ENCODE data around the gene TOMM34.

TOMM34 gene

DNA sequence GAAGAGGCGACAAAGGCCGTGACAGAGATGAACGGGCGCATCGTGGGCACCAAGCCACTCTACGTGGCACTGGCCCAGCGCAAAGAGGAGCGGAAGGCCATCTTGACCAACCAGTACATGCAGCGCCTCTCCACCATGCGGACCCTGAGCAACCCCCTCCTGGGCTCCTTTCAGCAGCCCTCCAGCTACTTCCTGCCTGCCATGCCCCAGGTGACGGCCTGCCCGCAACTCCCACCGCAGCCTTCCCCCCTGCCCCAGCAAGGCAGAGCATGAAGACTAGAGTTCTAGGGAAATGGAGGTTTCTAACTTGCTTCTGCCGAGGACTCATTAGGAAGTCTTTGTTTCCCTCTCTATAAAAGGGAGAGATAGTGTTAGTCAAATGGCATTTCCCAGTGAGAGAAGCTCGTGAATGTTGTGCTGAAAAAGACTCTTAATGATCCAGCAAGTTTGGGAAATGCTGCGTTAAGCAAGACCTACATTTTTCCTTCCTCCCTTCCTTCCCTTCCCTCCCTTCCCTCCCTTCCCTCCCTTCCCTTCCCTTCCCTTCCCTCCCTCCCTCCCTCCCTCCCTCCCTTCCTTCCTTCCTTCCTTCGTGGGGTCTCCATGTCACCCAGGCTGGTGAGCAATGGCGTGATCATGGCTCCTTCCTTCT, 29.6 kb downstream of the TOMM34 start:
- DNase-seq (ENCODE audit: low read depth in 2 of 2), result no peak

DNA sequence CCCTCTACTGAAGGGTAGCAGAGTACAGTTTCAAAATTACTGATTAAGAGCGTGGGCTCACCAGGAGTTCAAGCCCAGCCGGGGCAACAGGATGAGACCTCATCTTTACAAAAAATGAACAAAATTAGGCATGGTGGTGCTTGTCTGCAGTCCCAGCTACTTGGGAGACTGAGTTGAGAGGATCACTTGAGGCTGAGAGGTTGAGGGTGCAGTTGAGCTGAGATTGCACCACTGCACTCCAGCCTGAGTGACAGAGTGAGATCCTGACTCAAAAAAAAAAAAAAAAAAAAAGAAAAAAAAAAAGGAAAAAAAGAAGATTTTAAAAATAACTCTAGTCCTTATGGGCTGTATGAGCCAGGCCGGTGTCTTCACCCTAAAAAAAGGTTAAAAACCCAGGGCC, 31.6 kb downstream of the TOMM34 start:
- no peak for DNase-seq (ENCODE audit: low read depth in 2 of 2)

DNA sequence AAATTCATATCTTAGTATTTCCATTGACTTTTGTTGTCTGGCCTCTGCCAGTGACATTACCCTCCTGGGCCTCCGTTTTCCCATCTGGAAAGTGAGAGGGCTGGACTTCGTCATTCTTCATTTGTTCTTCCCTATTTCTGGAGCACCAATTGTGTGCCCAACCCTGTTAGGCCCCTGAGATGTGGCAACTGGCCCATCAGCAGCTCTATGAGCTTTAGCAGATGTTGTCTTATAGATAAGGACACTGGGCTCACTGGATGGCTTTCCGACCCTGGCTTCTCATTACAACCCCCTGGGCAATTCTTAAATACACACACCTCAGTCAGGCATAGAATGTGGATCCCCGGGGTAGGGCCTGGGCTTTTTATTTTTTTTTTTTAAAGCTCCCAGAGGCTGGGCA, 35.7 kb downstream of the TOMM34 start:
- no peak for DNase-seq (ENCODE audit: low read depth in 2 of 2)

DNA sequence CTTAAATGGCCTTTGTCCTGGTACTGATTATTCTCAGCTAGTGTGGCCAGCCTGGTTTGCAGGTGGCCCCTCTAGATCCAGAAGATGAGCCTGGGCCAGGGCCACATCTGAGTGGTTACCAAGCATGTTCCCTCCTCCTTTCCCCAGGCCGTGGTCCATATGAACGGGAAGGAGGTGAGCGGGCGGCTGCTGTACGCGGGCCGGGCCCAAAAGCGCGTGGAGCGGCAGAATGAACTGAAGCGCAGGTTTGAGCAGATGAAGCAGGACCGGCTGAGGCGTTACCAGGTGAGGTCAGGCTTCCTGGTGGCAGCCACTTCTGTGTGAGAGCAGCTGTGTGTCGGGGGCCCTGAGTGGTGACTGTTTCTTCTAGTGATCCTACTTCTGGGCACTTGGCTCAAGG, 38.8 kb downstream of the TOMM34 start:
- no peak for DNase-seq (ENCODE audit: low read depth in 2 of 2)

DNA sequence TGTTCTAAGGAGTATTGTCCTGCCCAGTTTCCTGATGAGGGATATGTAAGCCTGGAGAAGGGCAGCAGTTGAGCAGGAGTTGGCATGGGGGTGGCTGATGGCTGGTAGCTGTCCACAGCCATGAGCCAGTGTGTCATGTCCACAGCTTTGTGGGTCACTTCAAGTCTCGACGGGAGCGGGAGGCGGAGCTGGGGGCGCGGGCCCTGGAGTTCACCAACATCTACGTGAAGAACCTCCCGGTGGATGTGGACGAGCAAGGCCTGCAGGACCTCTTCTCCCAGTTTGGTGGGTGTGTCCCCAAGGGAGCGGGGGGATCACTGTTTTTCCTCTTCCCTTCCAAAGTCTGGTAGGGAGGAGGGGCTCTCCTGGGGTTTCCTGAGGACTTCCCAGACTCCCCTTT, 41.4 kb downstream of the TOMM34 start:
- DNase-seq (ENCODE audit: low read depth in 2 of 2), result no peak

DNA sequence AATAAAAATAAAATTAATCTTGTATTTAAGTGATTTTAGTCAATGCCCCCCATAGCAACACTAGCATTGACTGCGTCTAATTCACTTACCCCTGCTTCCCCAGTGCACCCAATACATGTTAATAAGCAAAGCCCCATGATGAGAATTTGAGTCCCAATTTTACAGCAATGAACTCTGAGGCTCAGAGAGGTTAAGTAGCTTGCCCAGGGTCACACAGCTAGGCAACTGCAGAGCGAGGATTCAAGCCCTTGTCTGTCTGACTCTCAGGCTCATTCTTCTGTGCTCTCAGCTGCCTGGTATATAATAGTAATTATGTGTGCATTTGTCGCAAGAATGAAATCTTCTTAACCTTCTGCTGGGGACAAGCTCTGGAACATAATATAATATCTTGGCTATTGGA, 41.9 kb downstream of the TOMM34 start:
- no peak for DNase-seq (ENCODE audit: low read depth in 2 of 2)

DNA sequence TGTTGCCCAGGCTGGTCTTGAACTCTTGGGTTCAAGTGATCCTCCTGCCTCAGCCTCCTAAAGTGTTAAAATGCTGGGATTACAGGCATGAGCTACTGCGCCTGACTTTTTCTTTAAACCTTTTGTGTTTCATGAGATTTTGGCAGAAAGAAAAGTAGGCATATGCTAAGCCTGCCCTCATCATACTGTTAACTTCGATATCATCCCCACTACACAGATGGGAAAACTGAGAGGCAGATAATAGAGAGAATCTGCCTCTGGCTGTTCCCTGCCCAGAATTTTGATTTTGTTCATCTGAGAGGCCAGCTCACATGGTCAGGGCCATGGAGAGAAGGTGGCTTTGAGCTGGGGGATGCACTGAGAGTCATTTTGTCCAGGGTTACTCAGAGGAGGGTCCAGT, 42.8 kb downstream of the TOMM34 start:
- no peak for DNase-seq (ENCODE audit: low read depth in 2 of 2)

DNA sequence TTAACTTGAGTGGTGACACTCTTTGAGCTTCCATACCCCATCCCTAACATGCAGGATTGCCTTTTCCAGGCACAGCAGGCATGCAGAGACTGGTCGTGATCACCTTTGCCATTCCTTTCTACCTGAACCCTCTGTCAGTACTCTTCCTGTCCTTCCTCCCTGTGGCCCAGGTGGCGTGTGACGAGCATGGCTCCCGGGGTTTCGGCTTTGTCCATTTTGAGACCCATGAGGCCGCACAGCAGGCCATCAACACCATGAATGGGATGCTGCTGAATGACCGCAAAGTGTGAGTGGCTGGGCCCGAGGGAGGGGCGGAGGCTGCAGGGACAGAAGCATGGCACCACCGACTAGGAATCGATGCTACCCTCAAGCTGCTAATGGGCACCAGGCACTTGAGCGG, 43.6 kb downstream of the TOMM34 start:
- DNase-seq (ENCODE audit: low read depth in 2 of 2), result no peak

DNA sequence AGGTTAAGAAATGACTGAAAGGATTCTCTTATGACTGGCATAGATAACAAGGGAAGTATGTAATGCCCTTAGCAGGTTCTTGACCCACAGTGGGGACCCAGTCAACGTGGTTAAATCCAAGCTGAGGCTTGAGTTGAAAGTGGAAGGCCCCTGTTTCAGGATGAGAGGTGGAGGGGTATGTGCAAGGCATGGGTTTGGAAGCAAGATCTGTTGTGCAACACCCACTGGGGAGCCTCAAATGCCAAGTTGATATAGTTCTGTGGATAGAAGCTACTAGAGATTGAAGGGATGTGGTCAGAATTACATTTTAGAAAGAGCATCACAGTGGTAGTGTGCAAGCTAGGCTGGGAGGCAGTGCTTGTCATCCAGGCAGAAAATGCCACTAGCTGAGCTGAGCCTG, 45.3 kb downstream of the TOMM34 start:
- DNase-seq (ENCODE audit: low read depth in 2 of 2), result no peak

DNA sequence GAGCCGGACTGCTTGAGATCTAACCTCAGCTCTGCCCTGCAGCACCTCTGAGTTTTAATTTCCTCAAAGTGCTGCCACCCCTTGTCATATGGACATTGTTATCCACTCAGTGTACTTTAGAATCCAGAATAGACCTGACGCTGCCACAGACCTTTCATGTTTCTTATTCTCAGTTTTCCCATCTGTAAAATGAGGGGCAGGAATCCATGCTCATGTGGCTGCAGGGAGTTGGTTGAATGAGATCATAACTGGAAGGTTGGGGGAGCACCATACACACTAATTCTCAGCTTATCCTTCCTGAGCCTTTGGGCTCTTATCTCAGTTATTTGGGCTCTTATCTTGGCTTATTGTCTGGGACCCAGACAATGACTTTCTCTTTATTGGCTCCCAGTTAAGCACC, 48.0 kb downstream of the TOMM34 start:
- DNase-seq (ENCODE audit: low read depth in 2 of 2), result no peak

DNA sequence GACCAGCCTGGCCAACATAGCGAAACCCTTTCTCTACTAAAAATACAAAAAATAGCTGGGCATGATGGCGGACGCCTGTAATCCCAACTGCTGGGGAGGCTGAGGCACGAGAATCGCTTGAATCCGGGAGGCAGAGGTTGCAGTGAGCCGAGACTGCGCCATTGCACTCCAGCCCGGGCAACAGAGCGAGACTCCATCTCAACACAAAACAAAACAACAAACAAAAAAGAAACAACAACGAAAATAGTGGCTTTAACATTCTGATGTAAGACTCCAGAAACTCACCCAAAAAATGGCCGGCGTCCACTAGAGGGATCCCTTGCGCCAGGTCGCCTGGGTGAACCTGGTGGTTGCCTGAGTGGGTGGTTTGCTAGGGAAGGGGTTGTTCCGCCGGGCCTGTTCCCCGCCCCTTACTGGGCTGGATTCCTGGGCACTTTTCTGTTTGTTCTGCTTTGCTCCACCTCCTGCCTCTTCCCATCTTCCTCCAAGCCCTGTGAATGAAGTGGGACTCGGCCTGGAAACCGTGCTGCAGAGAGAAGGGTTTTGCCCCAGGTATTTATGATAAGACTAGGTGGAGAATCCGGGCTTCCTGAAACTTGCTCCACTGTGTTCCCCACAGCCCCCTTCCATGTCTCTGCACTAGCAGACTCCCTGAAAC, 48.8 kb downstream of the TOMM34 start:
- peak; percentile 14 to 50 for DNase-seq (ENCODE audit: low read depth in 2 of 2)

DNA sequence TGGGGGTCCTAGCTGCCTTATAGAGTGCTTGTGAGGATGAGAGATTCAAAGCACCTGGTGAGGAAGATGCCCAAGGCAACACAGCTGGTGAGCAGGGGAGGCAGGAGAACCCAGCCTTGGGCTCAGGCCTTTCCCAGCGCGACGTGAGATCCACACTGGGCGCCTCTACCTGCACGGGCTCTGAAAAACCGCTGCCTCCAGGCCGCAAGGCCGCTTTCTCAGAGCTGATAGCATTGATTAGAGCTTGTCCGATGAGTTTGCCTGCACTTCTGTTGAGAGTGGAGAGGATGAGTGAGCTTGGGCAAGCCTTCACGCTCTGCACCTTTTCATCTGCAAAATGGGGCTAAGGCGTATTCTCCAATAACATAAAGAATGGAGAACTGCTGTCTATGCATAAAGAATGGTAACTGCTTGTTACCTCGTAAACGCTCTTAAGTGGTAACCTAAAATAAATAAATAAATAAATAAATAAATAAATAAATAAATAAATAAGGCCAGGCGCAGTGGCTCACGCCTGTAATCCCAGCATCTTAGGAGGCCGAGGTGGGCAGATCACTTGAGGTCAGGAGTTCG, 49.4 kb downstream of the TOMM34 start:
- no peak for DNase-seq (ENCODE audit: low read depth in 2 of 2)

DNA sequence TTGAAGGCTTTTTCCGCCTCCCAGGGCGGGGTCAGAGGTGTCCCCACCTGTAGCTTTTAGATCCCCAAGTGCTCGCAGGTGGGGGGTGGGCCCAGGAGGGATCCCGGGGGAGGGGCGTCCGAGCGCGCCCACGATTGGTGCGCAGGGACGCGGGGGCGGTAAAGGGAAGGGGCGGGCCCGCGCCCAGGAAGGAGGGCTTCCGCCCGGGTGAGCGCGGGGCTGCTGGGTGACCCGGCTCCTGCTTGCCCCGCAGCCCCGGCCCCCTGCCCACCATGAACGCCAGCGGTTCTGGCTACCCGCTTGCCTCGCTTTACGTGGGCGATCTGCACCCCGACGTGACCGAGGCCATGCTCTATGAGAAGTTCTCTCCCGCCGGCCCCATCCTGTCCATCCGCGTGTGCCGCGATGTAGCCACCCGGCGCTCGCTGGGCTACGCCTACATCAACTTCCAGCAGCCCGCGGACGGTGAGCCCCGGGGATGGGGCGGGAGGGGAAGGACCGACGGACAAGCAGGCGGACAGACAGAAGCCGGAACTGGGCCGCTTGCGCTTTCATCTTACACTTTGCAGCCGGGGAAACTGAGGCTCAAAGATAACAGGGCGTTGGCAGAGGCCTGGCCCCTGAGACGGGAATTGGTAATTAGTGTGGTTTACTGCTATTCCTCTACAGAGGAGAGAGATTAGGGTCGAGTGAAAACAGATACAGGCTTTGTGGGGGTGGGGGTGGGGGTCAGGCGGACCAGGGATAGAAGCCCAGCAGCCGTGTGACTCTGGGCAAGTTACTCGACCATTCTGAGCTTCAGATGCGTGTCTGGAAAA, 50.1 kb downstream of the TOMM34 start, which contains the start of gene PABPC1L:
Gene PABPC1L, plus strand, starts transcription at position 189 of the 818 bp plus-strand sequence. Its CDS starts 84 bp downstream, at position 273.
- peak; percentile 63 to 77 for DNase-seq (ENCODE audit: low read depth in 2 of 2)

DNA sequence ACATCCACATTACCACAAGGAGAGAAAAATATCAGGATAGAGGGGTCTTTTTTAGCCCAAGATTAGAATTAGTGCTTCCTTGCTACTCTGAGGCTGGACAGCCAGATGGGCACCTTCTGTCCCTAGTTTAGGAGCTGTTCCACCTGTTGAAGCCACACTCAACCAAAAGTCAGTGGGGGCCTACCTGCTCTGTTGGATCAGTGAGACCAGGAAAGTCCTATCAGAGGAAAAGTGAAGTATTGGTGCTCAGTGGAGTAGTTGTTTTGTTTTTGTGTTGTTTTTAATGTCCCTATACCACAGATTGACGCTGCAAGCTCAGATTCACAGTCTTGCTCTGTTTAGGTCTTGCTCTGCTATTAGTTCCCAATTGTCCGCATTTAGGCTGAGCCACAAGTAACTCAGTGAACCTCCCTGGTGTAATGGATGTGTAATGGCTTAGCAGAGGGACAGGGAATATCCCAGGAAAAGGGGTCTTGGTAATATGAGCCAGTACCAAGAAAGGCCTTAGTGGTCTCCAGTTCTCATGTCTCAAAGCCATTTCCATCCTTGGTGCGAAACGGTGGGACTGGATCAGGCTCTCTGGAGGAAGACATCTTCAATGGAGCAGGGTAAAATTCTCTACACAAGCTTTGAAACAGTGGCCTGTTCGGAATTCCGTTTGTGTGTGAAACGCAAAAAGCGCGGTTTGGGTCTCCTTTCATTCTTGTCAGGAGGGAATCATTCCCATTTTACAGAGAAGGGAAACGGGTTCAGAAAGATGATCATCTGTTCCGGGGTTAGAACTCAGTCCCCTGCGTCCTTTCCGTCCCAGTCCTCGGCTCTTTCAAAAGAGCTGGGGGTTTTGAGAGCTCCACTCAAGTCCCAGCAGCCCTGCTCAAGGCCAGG, 51.0 kb downstream of the TOMM34 start:
- no peak for DNase-seq (ENCODE audit: low read depth in 2 of 2)

DNA sequence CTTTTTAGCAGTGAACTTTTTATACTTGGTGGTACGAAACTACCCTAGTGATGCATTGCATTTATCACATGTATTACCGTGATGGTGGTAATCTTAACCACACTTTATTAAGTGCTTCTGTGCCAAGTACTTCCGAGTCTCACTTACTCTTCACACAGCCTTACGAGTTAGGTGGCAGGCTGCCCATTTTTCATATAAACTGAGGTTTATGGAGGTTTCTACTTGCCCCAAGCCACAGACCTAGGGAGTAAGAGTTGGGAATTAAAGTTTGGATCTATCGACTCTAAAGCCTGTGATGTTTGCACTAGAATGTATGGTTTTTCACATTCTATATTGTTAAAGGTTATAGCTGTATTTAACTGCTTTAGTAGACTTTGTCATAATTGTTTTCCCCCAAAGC, 55.8 kb downstream of the TOMM34 start:
- no peak for DNase-seq (ENCODE audit: low read depth in 2 of 2)

DNA sequence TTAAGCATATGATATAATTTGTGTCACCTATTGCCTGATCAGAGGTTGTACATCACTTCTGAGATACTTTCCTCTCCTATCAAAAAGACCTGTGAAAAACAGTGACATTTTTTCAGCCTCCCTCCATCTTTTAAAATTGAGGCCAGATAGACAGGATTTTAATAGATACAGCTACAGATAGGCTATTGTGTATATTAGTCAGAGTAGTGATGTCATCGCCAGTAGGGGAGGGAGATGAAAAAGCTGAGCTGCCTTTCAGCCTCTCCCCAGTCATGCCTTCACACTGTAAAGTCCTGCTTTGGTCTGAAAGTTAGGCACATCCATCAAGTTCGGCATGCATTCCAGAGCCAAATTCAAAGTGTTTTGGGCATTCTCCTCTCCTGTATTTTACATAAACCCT, 58.2 kb downstream of the TOMM34 start:
- DNase-seq (ENCODE audit: low read depth in 2 of 2), result no peak

DNA sequence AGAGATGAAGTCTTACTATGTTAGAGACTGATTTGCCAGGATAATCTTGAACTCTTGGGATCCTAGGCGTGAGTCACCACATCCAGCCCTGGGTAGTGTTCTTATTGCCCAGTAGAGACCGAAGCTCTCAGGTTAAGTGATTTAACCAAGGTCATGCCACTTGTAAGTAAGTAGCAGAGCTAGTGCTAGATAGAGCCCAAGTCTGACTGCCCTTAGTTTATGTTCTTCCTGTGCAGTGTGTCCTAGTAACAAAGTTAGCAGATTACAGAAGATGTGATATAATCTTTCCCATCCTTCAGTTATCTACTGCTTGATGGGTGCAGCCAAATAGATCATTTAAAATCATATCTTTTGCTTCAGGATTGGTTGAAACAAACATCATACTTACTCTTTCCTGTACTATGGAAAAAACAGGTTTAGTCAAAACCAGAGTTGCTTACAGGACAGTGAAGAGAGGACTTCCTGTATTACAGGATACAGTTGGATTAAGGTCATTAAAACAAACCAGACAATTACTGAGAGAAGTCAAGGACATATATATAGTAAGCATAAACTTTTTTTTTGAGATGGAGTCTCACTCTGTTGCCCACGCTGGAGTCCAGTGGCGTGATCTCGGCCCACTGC, 59.9 kb downstream of the TOMM34 start:
- DNase-seq (ENCODE audit: low read depth in 2 of 2), result no peak

DNA sequence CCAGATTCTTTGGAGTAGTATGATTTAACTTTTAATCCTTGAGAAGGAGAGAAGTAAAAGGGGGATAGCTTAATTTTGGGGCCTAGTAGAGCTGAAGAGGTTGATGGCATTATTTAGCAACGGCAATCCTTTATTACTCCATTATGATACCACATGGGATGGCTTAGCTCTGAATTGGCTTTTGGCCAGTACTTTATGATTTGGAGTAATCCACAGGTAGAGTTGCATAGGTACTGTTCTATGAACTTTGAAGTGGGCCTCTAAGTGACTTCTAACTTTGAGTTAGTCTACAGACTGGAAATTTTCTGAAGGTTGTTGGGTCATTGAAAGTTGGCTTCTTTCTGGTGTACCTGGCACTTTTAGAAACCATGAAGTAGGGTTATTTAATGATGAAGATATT, 63.1 kb downstream of the TOMM34 start:
- no peak for DNase-seq (ENCODE audit: low read depth in 2 of 2)

DNA sequence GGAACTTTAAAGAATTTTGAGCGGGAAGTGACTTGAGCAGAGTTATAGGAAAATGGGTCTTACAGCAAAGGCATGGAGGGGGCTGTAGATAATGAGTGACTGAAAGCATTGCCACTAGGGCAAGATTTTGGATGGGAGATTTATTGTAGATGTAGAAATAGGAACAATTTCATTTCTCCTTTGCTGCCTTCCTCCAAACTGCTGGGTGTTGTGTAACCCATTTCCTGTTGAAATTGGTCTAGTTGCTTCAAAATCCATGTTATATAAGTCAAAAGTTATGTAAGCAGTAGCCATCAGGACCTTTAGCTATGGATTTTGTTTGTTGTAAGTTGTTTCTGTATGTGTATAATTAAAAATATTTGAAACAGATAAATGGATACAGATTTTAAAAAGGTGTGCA, 63.6 kb downstream of the TOMM34 start:
- no peak for DNase-seq (ENCODE audit: low read depth in 2 of 2)

DNA sequence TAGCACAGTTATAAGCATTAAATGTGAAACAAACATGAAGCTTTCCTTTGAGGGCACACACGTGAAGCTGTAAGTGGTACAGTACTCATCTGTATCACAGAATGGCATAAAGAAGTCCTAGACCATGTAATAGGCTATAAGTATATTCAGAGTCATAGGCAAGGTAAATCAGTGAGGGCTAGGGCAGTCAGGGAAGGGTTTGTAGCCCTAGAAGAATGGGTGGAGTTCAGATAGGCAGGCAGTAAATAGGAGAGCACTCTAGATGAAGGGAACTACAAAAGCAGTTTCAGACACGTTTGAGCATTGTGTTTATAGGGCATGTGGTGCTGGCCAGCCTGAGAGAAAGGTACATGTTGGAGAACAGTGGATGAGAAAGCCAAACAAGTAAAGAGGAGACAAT, 65.2 kb downstream of the TOMM34 start:
- no peak for DNase-seq (ENCODE audit: low read depth in 2 of 2)

Data from stimulated activated CD8-positive, alpha-beta memory T cell treated with anti-CD3 and anti-CD28 coated beads, Interleukin-2, amount 100 ng/mL, for 48 hours (primary cell).